ENCODE results near the gene MKI67. TPM values are rescaled to one million over a fixed set of nuclear protein-coding genes. Genes with fewer than 3 reads are reported as not detected.
"Not testable (repeated sequence)": the region's sequence is repeated elsewhere in the genome, so short reads cannot be mapped to it uniquely, and the experiment has no call there.

MKI67 gene
- total and polyA plus RNA-seq, 8 donors: under 0.01 to 3.1 (median 0.47) TPM

- TF ChIP-seq CTCF (IDR thresholded peaks at IDR 0.05): no peak
- ATAC-seq (no peak), FAIRE-seq (no peak)
These were observed 43.7 kb upstream of the MKI67 start for GRCh38 chr10:128169811-128170379.

GRCh38 chr10:128167926-128168520 lies 41.8 kb upstream of the MKI67 start:
- H3K27ac ChIP-seq: no peak overlapping the region
- TF ChIP-seq CTCF (IDR thresholded peaks at IDR 0.05): no peak
- intact Hi-C loops (cut with DNase I): no loop called here
- FAIRE-seq (no peak), ATAC-seq (no peak), DNase-seq (no peak)
- H3K4me1 ChIP-seq: no peaks in the 10 kb centered on the region
- H3K9me3 ChIP-seq: no peaks in the 10 kb centered on the region
- no peaks in the 10 kb centered on the region for H3K36me3 ChIP-seq
- no peak overlapping the region for H3K4me3 ChIP-seq
- H3K27me3 ChIP-seq: no peaks in the 10 kb centered on the region
- 69 to 81% methylated on average over 3 of the region's 3 CpGs for WGBS, 2 donors

More at GRCh38 chr10:128169811-128170379, 43.7 kb upstream of the MKI67 start:
- Histone ChIP-seq H3K27me3 (no peaks in the 10 kb centered on the region), H3K27ac (no peak overlapping the region), H3K4me3 (no peak overlapping the region), H3K4me1 (no peaks in the 10 kb centered on the region), H3K36me3 (no peaks in the 10 kb centered on the region), H3K9me3 (no peaks in the 10 kb centered on the region)
- no peak for DNase-seq
- 61 to 76% methylated on average over 8 of the region's 8 CpGs for WGBS, 2 donors
- intact Hi-C loops (cut with DNase I): no loop called here

GRCh38 chr10:128167123-128167522 lies 40.9 kb upstream of the MKI67 start:
- H3K27me3 ChIP-seq; FAIRE-seq; H3K36me3 ChIP-seq; intact Hi-C loops (cut with DNase I); H3K27ac ChIP-seq; H3K4me3 ChIP-seq; ATAC-seq; H3K4me1 ChIP-seq; DNase-seq; H3K9me3 ChIP-seq: not testable (repeated sequence)
- 73 to 79% methylated on average over 6 of the region's 6 CpGs for WGBS, 2 donors

GRCh38 chr10:128166151-128166550 lies 39.9 kb upstream of the MKI67 start:
- Histone ChIP-seq H3K36me3 (no peaks in the 10 kb centered on the region), H3K27me3 (no peaks in the 10 kb centered on the region), H3K4me1 (no peaks in the 10 kb centered on the region), H3K4me3 (no peak overlapping the region), H3K27ac (no peak overlapping the region), H3K9me3 (no peaks in the 10 kb centered on the region)
- 44 to 69% methylated on average over 2 of the region's 2 CpGs for WGBS, 2 donors
- no peak for TF ChIP-seq CTCF (IDR thresholded peaks at IDR 0.05)
- DNase-seq (no peak), ATAC-seq (no peak), FAIRE-seq (no peak)
- intact Hi-C loops (cut with DNase I): no loop called here

GRCh38 chr10:128165536-128165935 lies 39.3 kb upstream of the MKI67 start:
- Histone ChIP-seq H3K4me3 (no peak overlapping the region), H3K4me1 (no peaks in the 10 kb centered on the region), H3K9me3 (no peaks in the 10 kb centered on the region), H3K27me3 (no peaks in the 10 kb centered on the region), H3K36me3 (no peaks in the 10 kb centered on the region), H3K27ac (no peak overlapping the region)
- 67 to 71% methylated on average over 6 of the region's 6 CpGs for WGBS, 2 donors
- no peak for ATAC-seq
- intact Hi-C loops (cut with DNase I): no loop called here
- TF ChIP-seq CTCF (IDR thresholded peaks at IDR 0.05): no peak
- DNase-seq: no peak
- FAIRE-seq: no peak

All from pancreas (tissue), 10 donors.